HepG2 (cell line): ENCODE results near the gene NES.

Source experiments
- ADNP ChIP-seq: sonication (generic); formaldehyde crosslinking; IDR thresholded peaks from 2 replicates; pipeline ENCODE4 v1.4.0; 2020; ENCODE audit warnings: missing genetic modification reagents
- BRD4 ChIP-seq: sonication (generic); formaldehyde crosslinking; IDR thresholded peaks from 2 replicates; pipeline ENCODE4 v1.4.0; 2020; ENCODE audit warnings: missing genetic modification reagents
- CTCF ChIP-seq: sonication (generic); formaldehyde crosslinking; IDR thresholded peaks from 2 replicates; pipeline ENCODE4 v1.5.0; 2020; ENCODE audit warnings: mild to moderate bottlenecking, missing genetic modification reagents, moderate library complexity
- HDAC2 ChIP-seq: sonication (generic); formaldehyde crosslinking; IDR thresholded peaks from 2 replicates; pipeline ENCODE4 v1.4.0; 2020; ENCODE audit warnings: missing genetic modification reagents
- KDM5B ChIP-seq: sonication (generic); formaldehyde crosslinking; IDR thresholded peaks from 2 replicates; pipeline ENCODE4 v1.4.0; 2020; ENCODE audit warnings: missing genetic modification reagents, mild to moderate bottlenecking, borderline replicate concordance
- STAT5B ChIP-seq: sonication (generic); formaldehyde crosslinking; IDR thresholded peaks from 2 replicates; pipeline ENCODE4 v1.4.0; 2020; ENCODE audit warnings: missing genetic modification reagents
- TMF1 ChIP-seq: sonication (generic); formaldehyde crosslinking; IDR thresholded peaks from 2 replicates; pipeline ENCODE4 v1.8.1; 2022; ENCODE audit warnings: low read depth, missing genetic modification reagents
- ZNF788 ChIP-seq: sonication (generic); formaldehyde crosslinking; IDR thresholded peaks from 2 replicates; pipeline ENCODE4 v1.5.0; 2020; ENCODE audit warnings: mild to moderate bottlenecking, missing genetic modification reagents, borderline replicate concordance
- ZNF816 ChIP-seq: sonication (generic); formaldehyde crosslinking; IDR thresholded peaks from 2 replicates; pipeline ENCODE4 v1.8.0; 2022; ENCODE audit warnings: missing genetic modification reagents, mild to moderate bottlenecking, borderline replicate concordance

GRCh38 chr1:156652992-156653355 is 24.2 kb downstream of the NES start:
- no peak for TF ChIP-seq STAT5B (CRISPR knock-in tag)
- TF ChIP-seq TMF1 (CRISPR knock-in tag) = no peak
- TF ChIP-seq ZNF816 (CRISPR knock-in tag) = no peak
- no peak for TF ChIP-seq ADNP (CRISPR knock-in tag)
- no peak for TF ChIP-seq CTCF (CRISPR knock-in tag)
- TF ChIP-seq BRD4 (CRISPR knock-in tag) = no peak
- no peak for TF ChIP-seq KDM5B (CRISPR knock-in tag)
- no peak for TF ChIP-seq HDAC2 (CRISPR knock-in tag)
- no peak for TF ChIP-seq ZNF788 (CRISPR knock-in tag)
